IMR-90 (cell line): ENCODE results near the gene KRTAP2-1. TPM values are rescaled to one million over a fixed set of nuclear protein-coding genes. Genes with fewer than 3 reads are reported as not detected.

ENCODE experiments used
- ATAC-seq: fragments of 200-7000 bp; cut with Tn5 transposase; 2 replicates; pipeline ENCODE4 v1.9.1; 2020; ENCODE audit warnings: low read depth, mild to moderate bottlenecking, moderate library complexity
- BruUV-seq: library from RNA; stranded (reverse); fragments of 400-500 nt; replicated peaks from 2 replicates; lab custom pipeline; 2021; lab: Mats Ljungman, UMichigan
- CTCF ChIA-PET: fragments of 300-600 bp; formaldehyde crosslinking; extraction: SDS; loops from one replicate; lab custom pipeline; 2021; ENCODE audit warnings: antibody characterized with exemption; lab: Yijun Ruan, JAX
- POLR2A ChIA-PET: fragments of 300-600 bp; sonication (Branson Sonifier 250); formaldehyde crosslinking; loops from one replicate; lab custom pipeline; 2022; ENCODE audit warnings: antibody characterized with exemption; ENCODE audit not compliant: unreplicated experiment; lab: Charles Lee
- DNase-seq: peaks from one replicate; pipeline ENCODE4 v3.0.0; 2013
- H2AFZ ChIP-seq: replicated peaks from 2 replicates; pipeline ENCODE3; 2013; ENCODE audit warnings: low read length, mild to moderate bottlenecking; ENCODE audit not compliant: poor library complexity
- H2AK5ac ChIP-seq: 2 replicates; pipeline ENCODE4 v1.6.1; 2013; ENCODE audit warnings: low read depth, low read length, inconsistent platforms
- H2AK9ac ChIP-seq: replicated peaks from 2 replicates; pipeline ENCODE3; 2013; ENCODE audit warnings: mild to moderate bottlenecking, low read depth, low read length, moderate library complexity; ENCODE audit not compliant: poor library complexity
- H2BK120ac ChIP-seq: 2 replicates; pipeline ENCODE4 v1.6.1; 2013; ENCODE audit warnings: low read depth, low read length, inconsistent platforms
- H2BK15ac ChIP-seq: 3 replicates; pipeline ENCODE4 v1.6.1; 2013; ENCODE audit warnings: low read depth, low read length, inconsistent platforms
- H2BK20ac ChIP-seq: 2 replicates; pipeline ENCODE4 v1.6.1; 2013; ENCODE audit warnings: low read depth, mild to moderate bottlenecking, inconsistent platforms, low read length, moderate library complexity
- H2BK5ac ChIP-seq: 2 replicates; pipeline ENCODE4 v1.6.1; 2013; ENCODE audit warnings: mild to moderate bottlenecking, low read depth, low read length, inconsistent platforms; ENCODE audit not compliant: poor library complexity, severe bottlenecking
- H3K14ac ChIP-seq: replicated peaks from 2 replicates; pipeline ENCODE4 v1.6.1; 2013; ENCODE audit warnings: low read depth, low read length, inconsistent platforms
- H3K18ac ChIP-seq: 2 replicates; pipeline ENCODE4 v1.6.1; 2013; ENCODE audit warnings: low read depth, low read length, control low read depth
- H3K23ac ChIP-seq: 2 replicates; pipeline ENCODE4 v1.6.1; 2013; ENCODE audit warnings: low read depth, low read length, inconsistent platforms
- H3K27ac ChIP-seq: 2 replicates; pipeline ENCODE4 v1.5.1; 2013; ENCODE audit warnings: mild to moderate bottlenecking, control low read depth, low read length; ENCODE audit not compliant: insufficient read depth
- H3K27me3 ChIP-seq: 2 replicates; pipeline ENCODE4 v1.6.1; 2013; ENCODE audit warnings: low read length; ENCODE audit not compliant: control insufficient read depth, insufficient read depth
- H3K36me3 ChIP-seq: 2 replicates; pipeline ENCODE4 v1.6.1; 2013; ENCODE audit warnings: low read length, mixed read lengths; ENCODE audit not compliant: control insufficient read depth, insufficient read depth
- H3K4ac ChIP-seq: 2 replicates; pipeline ENCODE4 v1.6.1; 2013; ENCODE audit warnings: low read depth, low read length, inconsistent platforms
- H3K4me1 ChIP-seq: 2 replicates; pipeline ENCODE4 v1.6.1; 2013; ENCODE audit warnings: low read length, mixed read lengths; ENCODE audit not compliant: control insufficient read depth, insufficient read depth
- H3K4me2 ChIP-seq: 2 replicates; pipeline ENCODE4 v1.6.1; 2013; ENCODE audit warnings: low read depth, mild to moderate bottlenecking, control low read depth, low read length, moderate library complexity
- H3K4me3 ChIP-seq: 2 replicates; pipeline ENCODE4 v1.5.1; 2013; ENCODE audit warnings: low read depth, mild to moderate bottlenecking, control low read depth, low read length, moderate library complexity; ENCODE audit not compliant: insufficient read depth
- H3K56ac ChIP-seq: 2 replicates; pipeline ENCODE4 v1.6.1; 2013; ENCODE audit warnings: low read length, inconsistent platforms; ENCODE audit not compliant: insufficient read depth; ENCODE audit errors: extremely low read depth
- H3K79me1 ChIP-seq, 2 experiments: 2 replicates each; pipeline ENCODE4 v1.6.1; 2013; ENCODE audit warnings: low read length in 2 of 2, inconsistent platforms in 1 of 2, low read depth in 1 of 2
- H3K9ac ChIP-seq: 2 replicates; pipeline ENCODE4 v1.6.1; 2013; ENCODE audit warnings: low read depth, low read length, control low read depth
- H3K9me1 ChIP-seq: 2 replicates; pipeline ENCODE4 v1.6.1; 2013; ENCODE audit warnings: low read length, inconsistent platforms; ENCODE audit not compliant: insufficient read depth
- H3K9me3 ChIP-seq: 2 replicates; pipeline ENCODE4 v1.6.1; 2013; ENCODE audit warnings: low read length; ENCODE audit not compliant: control insufficient read depth, insufficient read depth
- H4K20me1 ChIP-seq: 2 replicates; pipeline ENCODE4 v1.6.1; 2013; ENCODE audit warnings: low read length, inconsistent platforms; ENCODE audit not compliant: insufficient read depth
- H4K5ac ChIP-seq: 2 replicates; pipeline ENCODE4 v1.6.1; 2013; ENCODE audit warnings: mild to moderate bottlenecking, low read depth, low read length, control low read depth
- H4K8ac ChIP-seq, 2 experiments: 2 replicates each; pipeline ENCODE4 v1.6.1; 2013; ENCODE audit warnings: low read depth in 2 of 2, low read length in 2 of 2, control low read depth in 1 of 2, inconsistent platforms in 1 of 2
- H4K91ac ChIP-seq: 2 replicates; pipeline ENCODE4 v1.6.1; 2013; ENCODE audit warnings: low read depth, low read length, inconsistent platforms; ENCODE audit not compliant: insufficient read depth
- BHLHE40 ChIP-seq: fragments of 150-350 bp; IDR thresholded peaks from 2 replicates; pipeline ENCODE4 v1.6.1; 2016; ENCODE audit warnings: mild to moderate bottlenecking, low read depth, low read length
- ELK1 ChIP-seq: fragments of 150-350 bp; IDR thresholded peaks from 2 replicates; pipeline ENCODE4 v1.6.1; 2016; ENCODE audit warnings: low read depth, mild to moderate bottlenecking, low read length, moderate library complexity, borderline replicate concordance
- MAFK ChIP-seq: IDR thresholded peaks from 2 replicates; pipeline ENCODE4 v1.6.1; 2012; ENCODE audit warnings: low read depth, low read length, improper control_type of control experiment
- MXI1 ChIP-seq: IDR thresholded peaks from 2 replicates; pipeline ENCODE4 v1.6.1; 2012; ENCODE audit warnings: low read depth, mild to moderate bottlenecking, low read length, moderate library complexity, borderline replicate concordance
- NFE2L2 ChIP-seq: fragments of 150-350 bp; IDR thresholded peaks from 2 replicates; pipeline ENCODE4 v1.6.1; 2016; ENCODE audit warnings: low read depth, mild to moderate bottlenecking, low read length
- POLR2A ChIP-seq: IDR thresholded peaks from 2 replicates; pipeline ENCODE4 v1.6.1; 2012; ENCODE audit warnings: mild to moderate bottlenecking, low read depth, low read length
- RFX5 ChIP-seq: IDR thresholded peaks from 2 replicates; pipeline ENCODE4 v1.8.0; 2012; ENCODE audit warnings: low read depth, mild to moderate bottlenecking, low read length, moderate library complexity
- WGBS, 2 experiments: methylation state at CpG; one replicate each; pipeline versions ENCODE4 v1.1.5 to v1.1.7; 2013; ENCODE audit warnings: missing lambda C conversion rate in 2 of 2; ENCODE audit not compliant: insufficient read length in 1 of 2; ENCODE audit errors: extremely low coverage in 2 of 2; 5-methylcytosine and 5-hydroxymethylcytosine counted together
- dilution Hi-C: fragments of 300-500 bp; cut with HindIII; formaldehyde crosslinking; loops from one replicate; pipeline ENCODE4 v1.14.3; 2018; ENCODE audit warnings: low sequenced_read_pairs; ENCODE audit not compliant: unreplicated experiment
- in situ Hi-C: fragments of 300-500 bp; cut with MboI; formaldehyde crosslinking; loops from 3 replicates; pipeline ENCODE4 v1.14.3; 2019; ENCODE audit warnings: low sequenced_read_pairs, inconsistent platforms, mixed read lengths
- intact Hi-C: fragments of 100-400 bp; cut with micrococcal nuclease; formaldehyde crosslinking; loops from 2 replicates; pipeline ENCODE4 v1.10.0; 2022
- polyA plus RNA-seq, 3 experiments: library from polyadenylated mRNA; depleted of rRNA; stranded (reverse); fragments of >200 nt; gene quantifications; 2 replicates each; pipeline ENCODE4 v1.2.3, GENCODE V29; 2012; ENCODE audit warnings: low replicate concordance in 1 of 3
- total RNA-seq: library from RNA; depleted of rRNA; stranded (reverse); fragments of >200 nt; gene quantifications from 2 replicates; pipeline ENCODE4 v1.2.3, GENCODE V29; 2012
- TF ChIP-seq, protein P1 (sequence below): conservative IDR thresholded peaks from 2 replicates; pipeline ENCODE4 v1.5.1; 2012; ENCODE audit warnings: mild to moderate bottlenecking, low read depth, low read length, improper control_type of control experiment

Gene KRTAP2-1
- total and polyA plus RNA-seq, 2 of the 4 experiments (the other 2 are of a cell fraction), result not detected

DNA sequence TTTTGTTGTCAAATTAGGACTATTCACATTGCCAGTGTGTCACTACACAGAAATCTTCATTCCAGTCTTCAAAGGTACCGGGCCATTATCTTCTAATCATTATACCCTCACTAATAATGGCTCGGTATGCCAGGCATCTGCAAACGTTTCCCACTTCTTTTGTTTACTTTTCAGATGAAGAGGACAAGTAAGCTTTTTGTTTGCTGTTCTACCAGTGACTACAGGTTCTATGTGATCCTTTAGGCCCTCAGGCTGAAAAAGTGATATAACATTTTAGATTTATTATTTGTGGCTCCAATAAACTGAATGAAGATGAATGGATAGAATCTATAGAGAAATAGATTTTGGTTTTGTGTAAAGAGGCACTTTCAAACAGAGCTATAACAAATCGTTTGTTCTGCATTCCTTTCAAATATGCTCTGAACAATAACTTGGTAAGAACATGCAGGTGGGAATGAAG is 37.8 kb downstream of the KRTAP2-1 start:
- Histone ChIP-seq H2BK5ac (no peak overlapping the region), H3K23ac (no peak overlapping the region), H3K18ac (no peak overlapping the region), H3K4ac (no peak overlapping the region), H3K36me3 (no peaks in the 10 kb centered on the region), H3K9me1 (no peaks in the 10 kb centered on the region; the same call in 1 of the 2 replicates), H4K5ac (no peak overlapping the region), H3K4me3 (no peak overlapping the region), H3K56ac (no peak overlapping the region), H4K20me1 (no peaks in the 10 kb centered on the region), H4K91ac (no peak overlapping the region), H3K9me3 (no peaks in the 10 kb centered on the region), H2AK9ac (no peak overlapping the region), H2AK5ac (no peak overlapping the region), H2BK120ac (no peak overlapping the region), H3K9ac (no peak overlapping the region), H2AFZ (no peak overlapping the region), H3K4me2 (no peak overlapping the region), H3K4me1 (peaks cover 1% of the 10 kb centered on the region; the same call in 1 of the 2 replicates), H3K27ac (no peak overlapping the region), H3K14ac (no peak overlapping the region), H4K8ac (no peak overlapping the region), H2BK15ac (no peak overlapping the region), H2BK20ac (no peak overlapping the region), H3K79me1 (no peaks in the 10 kb centered on the region), H3K27me3 (no peaks in the 10 kb centered on the region)
- dilution Hi-C loops, result no loop called here
- no peak for ATAC-seq
- in situ Hi-C loops, result no loop called here
- CTCF ChIA-PET, result interaction anchor here (0.6 to 0.9 kb wide), 2 partner anchors 11 to 18 kb away, joined by 3 to 6 read pairs; no protein-coding TSS in a partner anchor
- TF ChIP-seq RFX5 (no peak), POLR2A (no peak), MAFK (no peak), MXI1 (no peak), BHLHE40 (no peak), NFE2L2 (no peak), ELK1 (no peak)
- TF ChIP-seq, protein P1, sequence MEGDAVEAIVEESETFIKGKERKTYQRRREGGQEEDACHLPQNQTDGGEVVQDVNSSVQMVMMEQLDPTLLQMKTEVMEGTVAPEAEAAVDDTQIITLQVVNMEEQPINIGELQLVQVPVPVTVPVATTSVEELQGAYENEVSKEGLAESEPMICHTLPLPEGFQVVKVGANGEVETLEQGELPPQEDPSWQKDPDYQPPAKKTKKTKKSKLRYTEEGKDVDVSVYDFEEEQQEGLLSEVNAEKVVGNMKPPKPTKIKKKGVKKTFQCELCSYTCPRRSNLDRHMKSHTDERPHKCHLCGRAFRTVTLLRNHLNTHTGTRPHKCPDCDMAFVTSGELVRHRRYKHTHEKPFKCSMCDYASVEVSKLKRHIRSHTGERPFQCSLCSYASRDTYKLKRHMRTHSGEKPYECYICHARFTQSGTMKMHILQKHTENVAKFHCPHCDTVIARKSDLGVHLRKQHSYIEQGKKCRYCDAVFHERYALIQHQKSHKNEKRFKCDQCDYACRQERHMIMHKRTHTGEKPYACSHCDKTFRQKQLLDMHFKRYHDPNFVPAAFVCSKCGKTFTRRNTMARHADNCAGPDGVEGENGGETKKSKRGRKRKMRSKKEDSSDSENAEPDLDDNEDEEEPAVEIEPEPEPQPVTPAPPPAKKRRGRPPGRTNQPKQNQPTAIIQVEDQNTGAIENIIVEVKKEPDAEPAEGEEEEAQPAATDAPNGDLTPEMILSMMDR, result no peak
- no CpG with 5 or more reads among the region's 4 CpGs for WGBS, 2 experiments
- intact Hi-C loops, result no loop called here
- POLR2A ChIA-PET, result no interaction called here
- DNase-seq, result no peak
- no TSS peak for BruUV-seq
